GM21515 (cell line): ENCODE measurements around the gene NUCB2.
A peak's percentile ranks its signal among the peaks of the same experiment; 100 is the strongest.
"Not testable (repeated sequence)": the region's sequence is repeated elsewhere in the genome, so short reads cannot be mapped to it uniquely, and the experiment has no call there.

Experiments
- ATAC-seq: cut with Tn5 transposase; IDR thresholded peaks from one replicate; pipeline ENCODE4 v1.9.1; 2021; ENCODE audit not compliant: unreplicated experiment

NUCB2 gene

DNA sequence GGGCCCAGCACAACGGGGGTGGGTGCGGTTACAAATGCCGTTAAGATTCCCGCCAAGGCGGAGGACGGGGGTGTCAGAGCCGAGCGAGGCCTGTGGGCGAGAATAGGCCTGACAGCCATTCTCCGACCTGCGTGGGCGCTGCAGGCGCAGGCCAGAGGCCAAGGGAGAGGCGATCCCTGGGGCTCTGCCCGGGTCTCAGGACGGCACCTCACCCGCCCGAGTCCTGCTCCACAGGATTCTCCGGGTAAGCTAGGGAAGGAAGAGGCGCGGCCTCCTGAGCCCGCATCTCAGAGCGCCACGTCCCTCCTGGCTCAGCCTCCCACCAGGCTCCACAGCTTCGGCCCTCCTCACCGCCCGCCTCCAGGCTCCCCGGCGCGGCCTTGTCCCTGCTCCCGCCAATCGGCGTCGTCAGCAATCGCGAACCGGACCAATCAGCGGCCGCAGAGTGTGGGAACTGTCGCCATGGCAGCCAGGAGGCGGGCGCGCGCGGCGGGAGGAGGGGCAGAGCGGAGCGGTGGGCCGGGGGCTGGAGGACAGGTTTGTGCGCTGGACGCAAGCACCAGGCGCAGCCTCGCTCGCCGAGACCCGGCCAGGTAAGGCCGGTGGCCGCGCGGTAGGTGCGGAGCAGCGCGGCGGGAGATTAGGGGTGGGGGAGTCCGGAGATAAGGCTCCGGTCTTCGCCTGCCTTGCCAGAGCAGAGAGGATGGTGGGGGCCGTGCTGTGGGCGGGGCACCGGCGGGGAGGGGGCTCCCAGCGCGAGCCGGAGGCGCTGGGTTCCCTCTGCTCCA lies at the start of gene NUCB2:
Gene NUCB2, plus strand, starts transcription at position 504 of the 788 bp plus-strand sequence. CDS start 18,585 bp downstream, outside the sequence.
- ATAC-seq: peak; percentile 98

DNA sequence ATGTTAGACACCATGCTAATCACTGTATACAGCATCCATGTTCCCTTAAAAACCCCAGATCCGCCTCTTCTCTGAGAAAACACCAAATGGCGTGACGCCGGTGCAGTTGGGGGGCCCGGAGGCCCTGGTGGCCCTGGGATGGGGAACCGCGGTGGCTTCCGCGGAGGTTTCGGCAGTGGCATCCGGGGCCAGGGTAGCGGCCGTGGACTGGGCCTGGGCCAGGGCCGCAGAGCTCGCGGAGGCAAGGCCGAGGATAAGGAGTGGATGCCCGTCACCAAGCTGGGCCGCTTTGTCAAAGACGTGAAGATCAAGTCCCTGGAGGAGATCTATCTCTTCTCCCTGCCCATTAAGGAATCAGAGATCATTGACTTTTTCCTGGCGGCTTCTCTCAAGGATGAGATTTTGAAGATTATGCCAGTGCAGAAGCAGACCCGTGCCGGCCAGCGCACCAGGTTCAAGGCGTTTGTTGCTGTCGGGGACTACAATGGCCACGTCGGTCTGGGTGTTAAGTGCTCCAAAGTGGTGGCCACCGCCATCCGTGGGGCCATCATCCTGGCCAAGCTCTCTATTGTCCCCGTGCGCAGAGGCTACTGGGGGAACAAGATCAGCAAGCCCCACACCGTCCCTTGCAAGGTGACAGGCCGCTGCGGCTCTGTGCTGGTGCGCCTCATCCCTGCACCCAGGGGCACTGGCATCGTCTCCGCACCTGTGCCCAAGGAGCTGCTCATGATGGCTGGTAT lies 48.2 kb upstream of the NUCB2 start:
- ATAC-seq: not testable (repeated sequence)

GRCh38 chr11:17229481-17230152 lies 46.9 kb upstream of the NUCB2 start:
- ATAC-seq: no peak

DNA sequence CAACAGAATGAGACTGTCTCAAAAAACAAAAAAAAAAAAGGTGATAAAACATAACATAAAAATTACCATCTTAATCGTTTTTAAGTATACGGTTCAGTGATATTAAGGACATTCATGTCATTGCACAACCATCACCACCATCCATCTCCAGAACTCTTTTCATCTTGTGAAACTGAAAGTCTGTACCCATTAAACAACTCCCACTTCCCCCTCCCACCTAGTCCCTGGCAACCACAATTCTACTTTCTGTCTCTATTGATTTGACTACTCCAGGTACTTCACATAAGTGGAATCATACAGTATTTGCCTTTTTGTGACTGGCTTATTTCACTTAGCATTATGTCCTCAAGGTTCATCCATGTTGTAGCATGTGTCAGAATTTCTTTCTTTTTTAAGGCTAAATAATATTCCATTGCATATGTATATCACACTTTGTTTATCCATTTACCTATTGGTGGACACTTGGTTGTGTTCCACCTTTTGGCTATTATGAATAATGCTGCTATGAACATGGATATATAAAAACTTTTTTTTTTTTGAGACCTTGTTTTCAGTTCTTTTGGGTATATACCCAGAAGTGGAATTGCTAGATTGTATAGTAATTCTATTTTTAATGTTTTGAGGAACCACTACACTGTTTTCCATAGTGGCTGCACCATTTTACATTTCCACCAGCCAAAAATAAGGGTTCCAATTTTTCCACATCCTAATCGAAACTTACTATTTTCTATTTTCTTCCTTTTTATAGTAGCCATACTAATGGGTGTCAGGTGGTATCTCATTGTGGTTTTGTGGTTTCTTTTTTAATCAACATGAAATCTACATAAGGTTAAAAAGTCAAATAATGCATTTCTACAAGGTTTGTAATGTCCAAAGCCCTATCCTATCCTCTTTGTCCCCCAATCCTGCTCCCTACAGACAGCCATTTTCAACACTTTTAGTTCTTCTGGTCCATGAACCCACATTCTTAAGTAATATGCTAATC lies 45.4 kb upstream of the NUCB2 start:
- ATAC-seq: peak; percentile 95

- ATAC-seq: no peak
These were observed 43.4 kb upstream of the NUCB2 start for GRCh38 chr11:17233101-17233500.

DNA sequence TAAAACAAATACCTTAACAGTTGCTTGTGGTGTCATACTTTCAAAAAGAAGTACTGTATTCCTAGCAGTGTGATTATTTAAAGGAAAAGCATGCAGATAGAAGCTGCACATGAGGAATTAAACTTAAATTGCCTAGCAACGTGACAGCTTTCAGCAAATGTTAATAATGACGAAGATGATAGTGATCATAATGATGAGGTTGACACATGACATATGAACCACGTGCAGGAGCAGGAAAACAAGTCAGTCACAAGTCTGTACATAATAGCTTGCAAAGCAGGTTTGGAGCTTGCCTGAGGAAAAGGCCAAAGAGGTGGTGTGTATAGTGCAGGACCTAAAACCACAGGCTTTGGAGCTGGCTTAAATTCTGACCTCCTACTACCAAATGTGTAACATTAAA lies 38.2 kb upstream of the NUCB2 start:
- ATAC-seq: no peak

GRCh38 chr11:17239927-17240326 lies 36.6 kb upstream of the NUCB2 start:
- not testable (repeated sequence) for ATAC-seq

DNA sequence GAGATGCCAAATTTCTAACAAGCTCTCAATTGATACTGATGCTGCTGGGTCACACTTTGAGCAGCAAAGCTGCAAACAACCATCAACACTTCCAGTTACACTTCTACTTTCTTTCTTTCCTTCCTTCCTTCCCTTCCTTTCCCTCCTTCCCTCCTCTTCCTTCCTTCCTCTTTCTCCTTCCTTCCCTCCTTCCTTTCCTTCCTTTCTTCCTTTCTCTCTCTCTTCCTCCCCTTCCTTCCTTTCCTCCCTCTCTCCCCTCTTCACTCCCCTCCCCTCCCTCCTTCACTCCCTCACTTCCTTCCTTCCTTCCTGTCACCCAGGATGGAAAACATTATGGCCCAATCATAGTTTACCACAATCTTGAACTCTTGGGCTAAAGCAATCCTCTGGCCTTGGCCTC lies 35.8 kb upstream of the NUCB2 start:
- no peak for ATAC-seq

GRCh38 chr11:17242954-17243353 lies 33.6 kb upstream of the NUCB2 start:
- not testable (repeated sequence) for ATAC-seq

- peak; percentile 64 for ATAC-seq
These were observed 32.5 kb upstream of the NUCB2 start for GRCh38 chr11:17244046-17244445.

DNA sequence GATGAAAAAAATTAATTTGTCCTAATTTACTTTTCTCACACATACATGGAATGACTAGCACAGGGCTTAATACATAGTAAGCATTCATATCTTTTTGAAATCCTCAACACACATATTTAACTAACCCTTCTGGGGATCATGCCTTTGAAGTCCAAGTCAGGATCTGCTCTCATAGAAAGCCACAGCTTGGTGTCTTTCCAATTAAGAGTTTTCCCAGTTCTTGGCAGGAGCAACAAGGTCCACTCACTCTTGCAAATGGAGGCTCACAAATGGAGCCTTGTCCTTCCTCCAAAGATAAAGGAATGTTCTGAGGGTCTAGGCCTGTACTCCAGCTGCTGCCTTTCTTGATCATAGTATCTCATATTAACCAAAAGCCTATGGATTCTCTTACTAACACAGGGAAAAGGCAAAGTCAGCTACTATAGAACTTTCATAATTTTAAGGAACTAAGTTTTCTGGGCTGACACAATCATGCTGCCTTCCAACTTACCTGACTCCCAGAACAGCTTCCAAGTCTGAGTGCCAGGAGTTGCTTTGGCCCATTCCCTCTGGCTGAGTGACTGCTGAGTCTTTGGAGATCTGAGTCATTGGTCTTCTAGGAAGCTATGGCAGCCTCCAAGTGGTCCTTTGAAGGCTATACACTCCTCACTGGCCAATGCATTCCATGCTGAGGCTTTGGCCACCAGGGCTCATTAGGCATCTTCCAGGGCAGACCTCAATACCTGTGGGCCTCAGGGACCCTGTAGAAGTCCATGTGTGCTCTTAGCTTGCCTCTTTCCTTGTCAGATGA lies 25.8 kb upstream of the NUCB2 start:
- no peak for ATAC-seq

DNA sequence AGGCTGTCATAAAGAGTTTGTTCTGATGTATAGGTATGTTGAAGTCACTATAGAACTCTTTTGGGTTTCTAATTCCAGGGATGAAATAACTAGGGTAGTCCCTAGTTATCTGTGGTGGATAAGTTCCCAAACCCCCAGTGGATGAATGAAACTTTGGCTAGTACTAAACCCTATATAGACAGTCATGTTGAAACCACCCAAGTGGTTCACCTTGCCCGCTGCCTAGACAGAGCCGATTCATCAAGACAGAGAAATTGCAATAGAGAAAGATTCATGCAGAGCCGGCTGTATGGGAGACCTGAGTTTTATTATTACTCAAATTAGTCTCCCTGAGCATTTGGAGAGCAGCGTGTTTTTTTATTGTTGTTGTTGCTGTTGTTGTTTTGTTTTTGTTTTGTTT lies 23.8 kb upstream of the NUCB2 start:
- ATAC-seq: no peak

DNA sequence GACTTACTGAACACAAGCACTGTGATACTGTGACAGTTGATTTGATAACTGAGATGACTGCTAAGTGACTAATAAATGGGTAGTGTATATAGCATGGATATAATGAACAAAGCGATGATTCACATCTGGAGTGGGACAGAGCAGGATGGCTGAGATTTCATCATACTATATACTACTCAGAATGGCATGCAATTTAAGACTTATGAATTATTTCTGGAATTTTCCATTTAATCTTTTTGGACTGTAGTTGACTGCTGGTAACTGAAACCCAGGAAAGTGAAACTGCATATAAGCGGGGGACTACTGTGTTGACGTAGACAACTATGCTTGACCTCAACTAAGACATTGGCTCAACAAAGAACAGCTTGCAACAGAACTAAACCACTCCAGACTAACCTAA lies 20.0 kb upstream of the NUCB2 start:
- no peak for ATAC-seq

DNA sequence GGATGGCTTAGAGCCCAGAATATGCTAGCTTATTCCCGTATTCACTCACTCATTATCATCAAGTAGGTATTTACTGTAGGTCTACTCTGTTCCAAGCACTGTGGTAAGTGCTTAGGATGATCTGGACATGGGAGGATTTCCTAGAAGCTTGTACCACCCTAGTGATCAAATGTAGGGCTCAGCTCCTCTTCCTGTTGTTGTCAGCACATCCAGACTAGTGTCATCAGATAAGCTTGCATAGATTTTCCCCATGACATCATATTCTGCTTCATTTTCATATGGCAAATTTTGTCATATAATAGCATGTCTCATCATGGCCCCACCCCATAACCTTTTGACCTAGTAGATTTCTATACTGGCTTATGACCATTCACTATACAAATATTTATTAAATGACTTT lies 19.3 kb upstream of the NUCB2 start:
- ATAC-seq: no peak

GRCh38 chr11:17258670-17259069 lies 17.9 kb upstream of the NUCB2 start:
- no peak for ATAC-seq

- ATAC-seq: no peak
These were observed 17.0 kb upstream of the NUCB2 start for GRCh38 chr11:17259519-17259918.

GRCh38 chr11:17260020-17260419 lies 16.5 kb upstream of the NUCB2 start:
- ATAC-seq: no peak

GRCh38 chr11:17263769-17264168 lies 12.8 kb upstream of the NUCB2 start:
- ATAC-seq: no peak

- ATAC-seq: no peak
These were observed 9.8 kb upstream of the NUCB2 start for GRCh38 chr11:17266781-17267180.

GRCh38 chr11:17267576-17267975 lies 9.0 kb upstream of the NUCB2 start:
- no peak for ATAC-seq
